ENCODE data around the gene KMT5C.

The KMT5C gene

GRCh38 chr19:55389386-55390317, 50.0 kb downstream of the KMT5C start:
- Histone ChIP-seq H3K79me2 (ENCODE audit: control insufficient read depth, insufficient read depth, low read length, poor library complexity) (peaks cover 24% of the 10 kb centered on the region), H4K12ac (ENCODE audit: low read depth, low read length) (no peak overlapping the region), H2AK5ac (ENCODE audit: low read length) (no peak overlapping the region), H4K8ac (ENCODE audit: low read depth, low read length) (no peak overlapping the region), H2AFZ (ENCODE audit: insufficient read depth, low read length, poor library complexity) (no peak overlapping the region), H3K14ac (ENCODE audit: low read length) (no peak overlapping the region), H3K9ac (ENCODE audit: low read length) (no peak overlapping the region), H2BK5ac (ENCODE audit: low read depth, low read length, poor library complexity) (no peak overlapping the region), H3K4me2 (ENCODE audit: low read length) (no peak overlapping the region), H3K4ac (ENCODE audit: low read depth, low read length) (no peak overlapping the region), H2BK120ac (ENCODE audit: insufficient read depth, low read length, poor library complexity) (no peak overlapping the region), H3K27ac (ENCODE audit: low read depth, low read length) (no peak overlapping the region), H3K36me3 (ENCODE audit: control insufficient read depth in 1 of 2, insufficient read depth in 2 of 2, low read length in 2 of 2) (peaks cover 46 to 47% of the 10 kb centered on the region in 2 experiments), H3K4me3 (ENCODE audit: low read depth, low read length) (no peak overlapping the region), H3K9me3 (ENCODE audit: insufficient read depth, low read depth, low read length) (no peaks in the 10 kb centered on the region), H2BK12ac (ENCODE audit: low read length) (no peak overlapping the region), H3K18ac (ENCODE audit: low read length) (no peak overlapping the region), H3K27me3 (ENCODE audit: insufficient read depth, low read length) (no peaks in the 10 kb centered on the region), H3K79me1 (ENCODE audit: low read length) (peaks cover 9% of the 10 kb centered on the region), H3K4me1 (ENCODE audit: control insufficient read depth in 1 of 2, insufficient read depth in 2 of 2, low read length in 2 of 2) (peaks cover 27 to 34% of the 10 kb centered on the region in 2 experiments), H3K23ac (ENCODE audit: low read length) (no peak overlapping the region), H4K91ac (ENCODE audit: low read depth, low read length) (no peak overlapping the region)
- no CpG with 5 or more reads among the region's 21 CpGs for WGBS (ENCODE audit: extremely low coverage, insufficient coverage, insufficient read length)
- no peak for DNase-seq

GRCh38 chr19:55390461-55390880, 50.8 kb downstream of the KMT5C start:
- Histone ChIP-seq H2AFZ (ENCODE audit: insufficient read depth, low read length, poor library complexity) (no peak overlapping the region), H3K4me3 (ENCODE audit: low read depth, low read length) (no peak overlapping the region), H2BK120ac (ENCODE audit: insufficient read depth, low read length, poor library complexity) (no peak overlapping the region), H3K9ac (ENCODE audit: low read length) (no peak overlapping the region), H3K23ac (ENCODE audit: low read length) (no peak overlapping the region), H2BK12ac (ENCODE audit: low read length) (no peak overlapping the region), H3K4ac (ENCODE audit: low read depth, low read length) (no peak overlapping the region), H3K27ac (ENCODE audit: low read depth, low read length) (no peak overlapping the region), H3K4me2 (ENCODE audit: low read length) (no peak overlapping the region), H2AK5ac (ENCODE audit: low read length) (no peak overlapping the region), H2BK5ac (ENCODE audit: low read depth, low read length, poor library complexity) (no peak overlapping the region), H4K8ac (ENCODE audit: low read depth, low read length) (no peak overlapping the region), H3K4me1 (ENCODE audit: control insufficient read depth in 1 of 2, insufficient read depth in 2 of 2, low read length in 2 of 2) (peaks cover 23 to 30% of the 10 kb centered on the region in 2 experiments), H4K91ac (ENCODE audit: low read depth, low read length) (no peak overlapping the region), H3K9me3 (ENCODE audit: insufficient read depth, low read depth, low read length) (no peaks in the 10 kb centered on the region), H4K12ac (ENCODE audit: low read depth, low read length) (peak overlapping the region; percentile 17), H3K27me3 (ENCODE audit: insufficient read depth, low read length) (no peaks in the 10 kb centered on the region), H3K18ac (ENCODE audit: low read length) (no peak overlapping the region), H3K79me1 (ENCODE audit: low read length) (peaks cover 7% of the 10 kb centered on the region), H3K36me3 (ENCODE audit: control insufficient read depth in 1 of 2, insufficient read depth in 2 of 2, low read length in 2 of 2) (peaks cover 46 to 47% of the 10 kb centered on the region in 2 experiments), H3K79me2 (ENCODE audit: control insufficient read depth, insufficient read depth, low read length, poor library complexity) (peaks cover 24% of the 10 kb centered on the region), H3K14ac (ENCODE audit: low read length) (no peak overlapping the region)
- no CpG with 5 or more reads among the region's 7 CpGs for WGBS (ENCODE audit: extremely low coverage, insufficient coverage, insufficient read length)
- no peak for DNase-seq

- H3K4me1 ChIP-seq (ENCODE audit: control insufficient read depth in 1 of 2, insufficient read depth in 2 of 2, low read length in 2 of 2): peaks cover 23 to 30% of the 10 kb centered on the region in 2 experiments
- H2BK120ac ChIP-seq (ENCODE audit: insufficient read depth, low read length, poor library complexity): no peak overlapping the region
- H3K4ac ChIP-seq (ENCODE audit: low read depth, low read length): no peak overlapping the region
- H3K36me3 ChIP-seq (ENCODE audit: control insufficient read depth in 1 of 2, insufficient read depth in 2 of 2, low read length in 2 of 2): peaks cover 46 to 47% of the 10 kb centered on the region in 2 experiments
- H3K14ac ChIP-seq (ENCODE audit: low read length): no peak overlapping the region
- no peak overlapping the region for H3K23ac ChIP-seq (ENCODE audit: low read length)
- H3K27me3 ChIP-seq (ENCODE audit: insufficient read depth, low read length): no peaks in the 10 kb centered on the region
- no peak overlapping the region for H4K12ac ChIP-seq (ENCODE audit: low read depth, low read length)
- H3K4me3 ChIP-seq (ENCODE audit: low read depth, low read length): no peak overlapping the region
- H3K79me2 ChIP-seq (ENCODE audit: control insufficient read depth, insufficient read depth, low read length, poor library complexity): peaks cover 19% of the 10 kb centered on the region
- no peak for DNase-seq
- no peaks in the 10 kb centered on the region for H3K9me3 ChIP-seq (ENCODE audit: insufficient read depth, low read depth, low read length)
- WGBS (ENCODE audit: extremely low coverage, insufficient coverage, insufficient read length): no CpG with 5 or more reads among the region's 12 CpGs
- H4K91ac ChIP-seq (ENCODE audit: low read depth, low read length): no peak overlapping the region
- no peak overlapping the region for H2BK5ac ChIP-seq (ENCODE audit: low read depth, low read length, poor library complexity)
- H2AK5ac ChIP-seq (ENCODE audit: low read length): no peak overlapping the region
- no peak overlapping the region for H3K18ac ChIP-seq (ENCODE audit: low read length)
- no peak overlapping the region for H4K8ac ChIP-seq (ENCODE audit: low read depth, low read length)
- H3K79me1 ChIP-seq (ENCODE audit: low read length): peaks cover 2% of the 10 kb centered on the region
- H3K9ac ChIP-seq (ENCODE audit: low read length): no peak overlapping the region
- no peak overlapping the region for H3K4me2 ChIP-seq (ENCODE audit: low read length)
- H2AFZ ChIP-seq (ENCODE audit: insufficient read depth, low read length, poor library complexity): no peak overlapping the region
- no peak overlapping the region for H2BK12ac ChIP-seq (ENCODE audit: low read length)
- no peak overlapping the region for H3K27ac ChIP-seq (ENCODE audit: low read depth, low read length)
Observed at GRCh38 chr19:55391191-55391670, 51.6 kb downstream of the KMT5C start.

- Histone ChIP-seq H3K27ac (ENCODE audit: low read depth, low read length) (no peak overlapping the region), H2BK12ac (ENCODE audit: low read length) (no peak overlapping the region), H4K12ac (ENCODE audit: low read depth, low read length) (no peak overlapping the region), H3K4me2 (ENCODE audit: low read length) (no peak overlapping the region), H3K14ac (ENCODE audit: low read length) (no peak overlapping the region), H4K8ac (ENCODE audit: low read depth, low read length) (no peak overlapping the region), H3K27me3 (ENCODE audit: insufficient read depth, low read length) (no peaks in the 10 kb centered on the region), H3K4ac (ENCODE audit: low read depth, low read length) (no peak overlapping the region), H3K23ac (ENCODE audit: low read length) (no peak overlapping the region), H3K36me3 (ENCODE audit: control insufficient read depth in 1 of 2, insufficient read depth in 2 of 2, low read length in 2 of 2) (peaks cover 39 to 42% of the 10 kb centered on the region in 2 experiments), H3K9me3 (ENCODE audit: insufficient read depth, low read depth, low read length) (no peaks in the 10 kb centered on the region), H3K79me2 (ENCODE audit: control insufficient read depth, insufficient read depth, low read length, poor library complexity) (peaks cover 12% of the 10 kb centered on the region), H2AK5ac (ENCODE audit: low read length) (no peak overlapping the region), H3K4me3 (ENCODE audit: low read depth, low read length) (no peak overlapping the region), H2BK5ac (ENCODE audit: low read depth, low read length, poor library complexity) (no peak overlapping the region), H3K79me1 (ENCODE audit: low read length) (no peaks in the 10 kb centered on the region), H2AFZ (ENCODE audit: insufficient read depth, low read length, poor library complexity) (no peak overlapping the region), H3K18ac (ENCODE audit: low read length) (no peak overlapping the region), H4K91ac (ENCODE audit: low read depth, low read length) (no peak overlapping the region), H2BK120ac (ENCODE audit: insufficient read depth, low read length, poor library complexity) (no peak overlapping the region), H3K4me1 (ENCODE audit: control insufficient read depth in 1 of 2, insufficient read depth in 2 of 2, low read length in 2 of 2) (peaks cover 20 to 27% of the 10 kb centered on the region in 2 experiments), H3K9ac (ENCODE audit: low read length) (no peak overlapping the region)
- peak; percentile 28 to 38 for DNase-seq
- no CpG with 5 or more reads among the region's 18 CpGs for WGBS (ENCODE audit: extremely low coverage, insufficient coverage, insufficient read length)
Observed at GRCh38 chr19:55391702-55392615, 52.3 kb downstream of the KMT5C start.

All from trophoblast cell (in vitro differentiated cells and primary cell).